Measurements from ENCODE around the gene PLGRKT.

- TF ChIP-seq CTCF (IDR thresholded peaks at IDR 0.05; ENCODE audit: low read depth, low read length) (no peak), POLR2A (IDR thresholded peaks at IDR 0.05; ENCODE audit: extremely low read depth, insufficient read length) (no peak)
These were observed 111.5 kb downstream of the PLGRKT start for GRCh38 chr9:5326187-5326586.
